Stimulated activated CD4-positive, alpha-beta T cell treated with anti-CD3 and anti-CD28 coated beads, TNF-alpha, amount 100 ng/mL, for 4 hours (primary cell): ENCODE data around the gene FKTN.
A peak's percentile ranks its signal among the peaks of the same experiment; 100 is the strongest.
"Not testable (repeated sequence)": the region's sequence is repeated elsewhere in the genome, so short reads cannot be mapped to it uniquely, and the experiment has no call there.

Source experiments
- DNase-seq, 3 experiments: peaks; one replicate each; pipeline ENCODE4 v3.0.0-alpha.2; 2020; ENCODE audit warnings: low read depth in 3 of 3

FKTN gene

GRCh38 chr9:105557804-105558610 is at the start of gene FKTN:
Gene FKTN, plus strand, starts transcription at chr9:105558131. Its CDS starts 16,902 bp downstream, at chr9:105575033.
- DNase-seq, result peak; percentile 58 to 77 (median 62)

- no peak for DNase-seq
Observed at GRCh38 chr9:105508530-105508929, 49.4 kb upstream of the FKTN start.

GRCh38 chr9:105510024-105510423 is 47.9 kb upstream of the FKTN start:
- no peak for DNase-seq

GRCh38 chr9:105511446-105511845 is 46.5 kb upstream of the FKTN start:
- DNase-seq, result no peak

- no peak for DNase-seq
Observed at GRCh38 chr9:105515811-105516413, 42.0 kb upstream of the FKTN start.

GRCh38 chr9:105519710-105520369 is 38.1 kb upstream of the FKTN start:
- peak in 1 of 3 experiments; percentile 12 for DNase-seq

- not testable (repeated sequence) for DNase-seq
Observed at GRCh38 chr9:105520992-105521391, 36.9 kb upstream of the FKTN start.

GRCh38 chr9:105522618-105523385 is 35.1 kb upstream of the FKTN start:
- not testable (repeated sequence) for DNase-seq

- no peak for DNase-seq
Observed at GRCh38 chr9:105531530-105531929, 26.4 kb upstream of the FKTN start.

- DNase-seq, result no peak
Observed at GRCh38 chr9:105535920-105536668, 21.8 kb upstream of the FKTN start.

- DNase-seq, result no peak
Observed at GRCh38 chr9:105539452-105539851, 18.5 kb upstream of the FKTN start.

- no peak for DNase-seq
Observed at GRCh38 chr9:105541838-105542237, 16.1 kb upstream of the FKTN start.

- DNase-seq, result no peak
Observed at GRCh38 chr9:105554042-105554441, 3.9 kb upstream of the FKTN start.

- DNase-seq, result no peak
Observed at GRCh38 chr9:105572455-105572854, 14.5 kb downstream of the FKTN start.

GRCh38 chr9:105579952-105580351 is 22.0 kb downstream of the FKTN start:
- not testable (repeated sequence) for DNase-seq

GRCh38 chr9:105581550-105581949 is 23.6 kb downstream of the FKTN start:
- not testable (repeated sequence) for DNase-seq

- no peak for DNase-seq
Observed at GRCh38 chr9:105593145-105593544, 35.2 kb downstream of the FKTN start.

GRCh38 chr9:105608721-105609598 is 51.0 kb downstream of the FKTN start:
- no peak for DNase-seq

- DNase-seq, result no peak
Observed at GRCh38 chr9:105621001-105621400, 63.1 kb downstream of the FKTN start.

- no peak for DNase-seq
Observed at GRCh38 chr9:105625088-105625487, 67.2 kb downstream of the FKTN start.
